NT2/D1 (cell line): ENCODE data around the gene COP1.

Source experiments
- SUZ12 ChIP-seq: IDR thresholded peaks from 2 replicates; pipeline ENCODE4 v1.6.1; 2011; ENCODE audit not compliant: insufficient read length, insufficient read depth; ENCODE audit errors: extremely low read depth
- YY1 ChIP-seq: IDR thresholded peaks from 2 replicates; pipeline ENCODE4 v1.6.1; 2011; ENCODE audit not compliant: insufficient read length, insufficient read depth
- ZNF274 ChIP-seq: IDR thresholded peaks from 2 replicates; pipeline ENCODE4 v1.6.1; 2011; ENCODE audit warnings: mild to moderate bottlenecking, low read depth, low read length

GRCh38 chr1:176178316-176178715 lies 28.8 kb downstream of the COP1 start:
- TF ChIP-seq YY1 = no peak
- TF ChIP-seq ZNF274 = no peak
- TF ChIP-seq SUZ12 = no peak
